ENCODE results near the gene SLC35A2. TPM values are rescaled to one million over a fixed set of nuclear protein-coding genes. Genes with fewer than 3 reads are reported as not detected.

SLC35A2 gene
- total RNA-seq, 4 donors from 2014 or later = 12.6 to 18.7 (median 18.5) TPM

- H3K4me3 ChIP-seq = peak within 1 kb of the TSS; percentile 61 to 74 (median 66)
- ATAC-seq (peak; percentile 86 to 89), DNase-seq (peak; percentile 78 to 88)
- H3K36me3 ChIP-seq = peaks cover 0 to 8% of the 10 kb centered on the region in 2 donors
- peak; percentile 85 to 94 for TF ChIP-seq POLR2A (IDR thresholded peaks at IDR 0.05)
- TF ChIP-seq CTCF (IDR thresholded peaks at IDR 0.05 in 4 of 5, conservative IDR thresholded peaks at IDR 0.05 in 1 of 5) = no peak
- in situ Hi-C loops (cut with MboI; ENCODE audit: low sequenced_read_pairs in 4 of 4) (no loop called here), intact Hi-C loops (cut with DNase I; ENCODE audit: low total_unique reads) (loop anchor here (1.0 to 5.0 kb wide), 3 partner anchors 38 to 241 kb away; partner anchors contain the start of genes OTUD5 and TFE3)
- H3K27me3 ChIP-seq = no peaks in the 10 kb centered on the region
- H3K9me3 ChIP-seq = no peaks in the 10 kb centered on the region
- peak within 1 kb of the TSS; percentile 83 to 89 (median 86) for H3K27ac ChIP-seq
- peaks cover 0 to 4% of the 10 kb centered on the region in 2 donors for H3K4me1 ChIP-seq
These were observed 7.3 kb upstream of the SLC35A2 start, which contains the start of gene PIM2 for GRCh38 chrX:48918643-48919340. Gene PIM2, minus strand, starts transcription at chrX:48919024. Its CDS starts 190 bp downstream, at chrX:48918834.

- H3K27me3 ChIP-seq = no peaks in the 10 kb centered on the region
- no peak for DNase-seq
- peaks cover 0 to 4% of the 10 kb centered on the region in 2 donors for H3K4me1 ChIP-seq
- H3K9me3 ChIP-seq = no peaks in the 10 kb centered on the region
- in situ Hi-C loops (cut with MboI; ENCODE audit: low sequenced_read_pairs in 4 of 4) (no loop called here), intact Hi-C loops (cut with DNase I; ENCODE audit: low total_unique reads) (loop anchor here (2.0 to 5.0 kb wide), 2 partner anchors 39 to 241 kb away; partner anchors contain the start of gene OTUD5)
- no peak for ATAC-seq
- peak overlapping the region; percentile 61 to 74 (median 66) for H3K4me3 ChIP-seq
- TF ChIP-seq CTCF (IDR thresholded peaks at IDR 0.05 in 4 of 5, conservative IDR thresholded peaks at IDR 0.05 in 1 of 5) (no peak), POLR2A (IDR thresholded peaks at IDR 0.05) (no peak)
- peaks cover 0 to 3% of the 10 kb centered on the region in 2 donors for H3K36me3 ChIP-seq
- H3K27ac ChIP-seq = peak overlapping the region; percentile 83 to 89 (median 86)
These were observed 6.8 kb upstream of the SLC35A2 start for GRCh38 chrX:48918301-48918642.

- Histone ChIP-seq H3K36me3 (no peaks in the 10 kb centered on the region), H3K27ac (peak overlapping the region; percentile 31 to 89 (median 67)), H3K9me3 (no peaks in the 10 kb centered on the region), H3K27me3 (no peaks in the 10 kb centered on the region), H3K4me3 (peak overlapping the region in 1 of 4 donors; percentile 68), H3K4me1 (peaks cover 0 to 4% of the 10 kb centered on the region in 2 donors)
- ATAC-seq = peak; percentile 79
- intact Hi-C loops (cut with DNase I; ENCODE audit: low total_unique reads) (loop anchor here (1.0 to 5.0 kb wide), 3 partner anchors 26 to 240 kb away; partner anchors contain the start of gene OTUD5), in situ Hi-C loops (cut with MboI; ENCODE audit: low sequenced_read_pairs in 4 of 4) (no loop called here)
- peak; percentile 75 to 89 for DNase-seq
- TF ChIP-seq CTCF (IDR thresholded peaks at IDR 0.05 in 4 of 5, conservative IDR thresholded peaks at IDR 0.05 in 1 of 5) = peak; percentile 90 to 94 (median 91)
- TF ChIP-seq POLR2A (IDR thresholded peaks at IDR 0.05) = no peak
These were observed 5.9 kb upstream of the SLC35A2 start for GRCh38 chrX:48917139-48918001.

GRCh38 chrX:48914593-48915493 lies 3.4 kb upstream of the SLC35A2 start:
- Histone ChIP-seq H3K36me3 (no peaks in the 10 kb centered on the region), H3K27ac (no peak overlapping the region), H3K4me1 (peaks cover 7 to 13% of the 10 kb centered on the region in 2 donors), H3K27me3 (no peaks in the 10 kb centered on the region), H3K9me3 (no peaks in the 10 kb centered on the region), H3K4me3 (no peak overlapping the region)
- intact Hi-C loops (cut with DNase I; ENCODE audit: low total_unique reads) (loop anchor here (5.0 kb wide), 1 partner anchor 238 kb away; no protein-coding TSS in a partner anchor), in situ Hi-C loops (cut with MboI; ENCODE audit: low sequenced_read_pairs in 4 of 4) (no loop called here)
- no peak for ATAC-seq
- no peak for DNase-seq
- TF ChIP-seq CTCF (IDR thresholded peaks at IDR 0.05 in 4 of 5, conservative IDR thresholded peaks at IDR 0.05 in 1 of 5) (no peak), POLR2A (IDR thresholded peaks at IDR 0.05) (no peak)
